Stimulated activated naive CD8-positive, alpha-beta T cell treated with anti-CD3 and anti-CD28 coated beads, Interleukin-15, amount 100 ng/mL, for 72 hours (primary cell): ENCODE data around the gene DUS3L.

Source experiments
- ATAC-seq: fragments of 150-1000 bp; cut with Tn5 transposase; 2 replicates; pipeline ENCODE4 v1.10.0; 2021; ENCODE audit warnings: mild to moderate bottlenecking, moderate library complexity
- DNase-seq, 2 donors: peaks; one replicate each; pipeline ENCODE4 v3.0.0; 2021 to 2022
- H3K27ac Mint-ChIP-seq, 2 donors: one replicate each; pipeline ENCODE4 v1.8.0; 2022; ENCODE audit warnings: mild to moderate bottlenecking in 2 of 2, mixed read lengths in 2 of 2, moderate library complexity in 2 of 2
- H3K27me3 Mint-ChIP-seq: one replicate; pipeline ENCODE4 v1.8.0; 2022; ENCODE audit warnings: mixed read lengths
- H3K4me1 Mint-ChIP-seq: one replicate; pipeline ENCODE4 v1.8.0; 2022; ENCODE audit warnings: mild to moderate bottlenecking, mixed read lengths
- H3K4me3 Mint-ChIP-seq, 2 donors: one replicate each; pipeline ENCODE4 v1.8.0; 2022; ENCODE audit warnings: mild to moderate bottlenecking in 2 of 2, mixed read lengths in 2 of 2, moderate library complexity in 1 of 2
- H3K9me3 Mint-ChIP-seq, 2 donors: one replicate each; pipeline ENCODE4 v1.8.0; 2022; ENCODE audit warnings: mixed read lengths in 2 of 2

DUS3L gene

DNA sequence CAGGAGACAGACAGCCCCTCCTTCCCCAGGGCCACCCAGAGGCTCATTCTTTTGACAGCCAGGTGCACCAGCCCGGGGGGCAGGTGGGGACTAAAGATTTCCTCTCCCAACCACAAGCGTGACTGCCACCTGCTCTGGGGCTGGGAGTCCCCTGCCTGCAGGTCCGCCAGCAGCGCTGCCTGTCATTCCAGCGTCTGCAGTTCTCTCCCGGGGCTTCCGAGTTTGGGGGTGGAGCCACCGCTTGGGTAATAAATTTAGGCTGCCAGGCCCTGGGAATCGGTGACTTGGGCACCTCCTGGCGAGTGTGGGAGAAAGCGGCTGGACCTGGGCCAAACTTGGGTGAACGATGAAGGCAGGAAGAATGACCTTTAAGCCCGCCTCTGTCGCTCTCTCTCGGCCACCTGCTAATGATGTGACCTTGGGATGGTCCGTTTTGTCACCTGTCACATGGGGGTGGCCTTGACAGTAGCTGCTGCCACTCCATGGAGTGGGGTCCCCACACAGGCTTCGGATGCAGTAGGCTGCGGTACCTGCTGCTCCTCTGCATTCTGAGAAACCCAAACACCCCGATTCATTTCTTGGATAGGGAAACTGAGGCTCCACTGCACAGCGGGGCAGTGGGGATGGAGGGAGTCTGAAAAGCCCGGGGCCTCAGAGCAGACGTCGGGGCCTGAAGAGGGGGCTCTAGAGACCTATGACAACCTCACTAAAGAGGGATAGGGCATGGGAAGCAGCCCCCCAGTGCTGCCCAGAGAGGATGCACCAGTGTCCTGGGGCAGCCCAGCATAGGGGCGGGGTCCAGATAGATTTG, 35.8 kb upstream of the DUS3L start:
- H3K9me3 Mint-ChIP-seq: no peaks in the 10 kb centered on the region
- no peaks in the 10 kb centered on the region for H3K27me3 Mint-ChIP-seq
- H3K4me1 Mint-ChIP-seq: peaks cover 26% of the 10 kb centered on the region
- DNase-seq (peak in 1 of 2 donors; percentile 31), ATAC-seq (no peak)
- peak overlapping the region; percentile 86 to 96 for H3K27ac Mint-ChIP-seq
- peak overlapping the region; percentile 99 to 100 for H3K4me3 Mint-ChIP-seq

DNA sequence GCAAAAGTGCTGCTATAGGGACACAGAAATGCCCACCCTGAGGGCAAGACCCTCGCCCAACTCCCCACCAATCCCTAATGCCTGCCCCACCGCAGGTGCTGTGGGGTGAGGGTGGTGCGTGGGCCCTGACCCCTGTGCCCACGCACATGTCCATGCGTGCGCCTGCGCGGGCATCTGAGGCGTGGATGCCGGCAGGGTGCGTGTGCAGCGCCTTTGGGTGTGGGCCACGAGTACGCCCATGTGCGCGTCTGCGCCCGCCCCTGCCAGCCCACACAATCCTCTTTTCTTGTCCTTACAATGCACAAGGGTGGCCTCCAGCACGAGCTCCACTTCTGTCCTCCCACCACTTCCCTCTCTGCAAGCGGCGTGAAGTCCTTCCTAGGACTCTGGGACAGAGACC, 34.2 kb upstream of the DUS3L start:
- H3K27ac Mint-ChIP-seq: no peak overlapping the region
- peaks cover 24% of the 10 kb centered on the region for H3K4me1 Mint-ChIP-seq
- H3K9me3 Mint-ChIP-seq: no peaks in the 10 kb centered on the region
- H3K4me3 Mint-ChIP-seq: no peak overlapping the region
- DNase-seq (no peak), ATAC-seq (no peak)
- no peaks in the 10 kb centered on the region for H3K27me3 Mint-ChIP-seq

DNA sequence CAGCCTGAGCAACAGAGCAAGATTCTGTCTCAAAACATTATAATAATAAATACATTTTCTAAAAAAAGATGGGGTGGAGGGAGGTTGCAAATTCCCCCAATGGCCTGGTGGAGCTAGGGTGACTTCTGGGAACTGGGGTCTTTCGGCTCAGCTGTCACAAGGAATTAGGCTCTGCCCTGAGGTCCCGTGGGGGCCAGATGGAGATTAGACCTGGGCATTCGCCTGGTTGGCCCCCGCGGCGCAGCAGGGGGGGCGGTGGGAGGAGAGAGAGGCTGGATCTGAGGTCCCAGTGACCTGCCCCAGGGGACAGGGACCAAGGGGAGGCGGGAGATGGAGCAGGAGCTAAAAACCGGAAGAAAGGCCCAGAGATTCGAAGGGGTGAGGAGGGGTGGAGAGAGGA, 33.8 kb upstream of the DUS3L start:
- H3K4me3 Mint-ChIP-seq: no peak overlapping the region
- no peaks in the 10 kb centered on the region for H3K27me3 Mint-ChIP-seq
- no peak overlapping the region for H3K27ac Mint-ChIP-seq
- ATAC-seq (no peak), DNase-seq (no peak)
- no peaks in the 10 kb centered on the region for H3K9me3 Mint-ChIP-seq
- peaks cover 21% of the 10 kb centered on the region for H3K4me1 Mint-ChIP-seq

DNA sequence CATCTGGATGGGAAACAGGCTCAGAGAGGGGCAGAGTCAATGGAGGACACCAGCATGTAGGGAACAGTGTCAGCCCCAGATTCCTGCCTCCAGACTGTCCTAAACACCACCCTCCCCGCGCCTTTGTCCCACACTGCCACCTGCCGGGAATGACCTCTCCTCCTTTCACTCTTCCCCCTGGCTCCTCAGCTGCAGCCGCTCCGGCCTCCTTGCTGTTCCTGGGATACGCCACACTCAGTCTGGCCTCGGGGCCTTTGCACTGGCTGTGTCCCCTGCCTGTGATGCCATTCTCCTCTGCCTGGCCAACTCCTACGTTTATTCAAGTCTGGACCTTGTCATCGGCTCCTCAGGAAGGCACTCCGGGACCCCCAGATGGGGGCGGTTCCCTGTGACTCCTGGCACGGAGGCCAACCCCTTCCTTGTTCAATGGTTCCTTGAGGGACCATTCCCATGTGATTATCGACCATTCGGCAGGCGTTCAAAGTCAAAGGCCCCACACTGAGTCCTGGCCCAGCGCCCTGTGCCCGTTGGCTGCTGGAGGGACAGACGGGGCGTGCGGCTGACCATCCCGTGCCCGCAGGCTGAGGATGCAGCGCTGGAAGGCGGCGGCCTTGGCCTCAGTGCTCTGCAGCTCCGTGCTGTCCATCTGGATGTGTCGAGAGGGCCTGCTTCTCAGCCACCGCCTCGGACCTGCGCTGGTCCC, 32.8 kb upstream of the DUS3L start:
- DNase-seq (no peak), ATAC-seq (no peak)
- peaks cover 21% of the 10 kb centered on the region for H3K4me1 Mint-ChIP-seq
- no peak overlapping the region for H3K27ac Mint-ChIP-seq
- no peak overlapping the region for H3K4me3 Mint-ChIP-seq
- H3K27me3 Mint-ChIP-seq: no peaks in the 10 kb centered on the region
- H3K9me3 Mint-ChIP-seq: no peaks in the 10 kb centered on the region

DNA sequence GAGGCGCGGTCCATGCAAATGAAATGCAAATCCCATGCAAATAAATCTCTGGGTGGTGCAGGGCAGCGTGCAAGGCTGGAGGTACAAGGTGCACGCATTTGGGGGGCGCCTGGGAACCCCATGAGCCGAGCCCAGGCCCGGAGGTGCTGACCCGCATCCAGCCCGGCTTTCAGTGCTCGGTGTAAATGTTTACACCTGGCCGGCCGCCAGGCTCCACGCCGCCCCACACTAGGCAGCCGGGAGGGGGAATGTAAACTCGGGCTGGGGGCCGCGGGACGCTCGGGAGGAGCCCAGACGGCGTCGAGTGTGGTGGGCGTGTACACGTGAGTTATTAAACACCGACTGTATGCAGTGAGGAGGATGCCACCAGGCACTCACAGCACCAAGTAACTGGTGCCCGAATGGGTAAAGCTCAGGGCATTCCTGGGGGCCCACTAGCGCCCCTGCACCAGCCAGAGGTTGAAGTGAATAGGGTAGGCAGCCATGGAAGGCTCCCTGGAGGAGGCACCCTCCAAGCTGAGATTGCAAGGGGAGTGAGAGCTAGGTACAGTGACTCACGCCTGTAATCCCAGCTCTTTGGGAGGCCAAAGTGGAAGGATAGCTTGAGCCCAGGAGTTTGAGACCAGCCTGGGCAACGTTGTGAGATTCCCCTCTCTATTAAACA, 31.4 kb upstream of the DUS3L start:
- no peaks in the 10 kb centered on the region for H3K9me3 Mint-ChIP-seq
- H3K4me1 Mint-ChIP-seq: peaks cover 13% of the 10 kb centered on the region
- ATAC-seq: no peak
- no peaks in the 10 kb centered on the region for H3K27me3 Mint-ChIP-seq
- no peak for DNase-seq
- H3K4me3 Mint-ChIP-seq: no peak overlapping the region
- H3K27ac Mint-ChIP-seq: no peak overlapping the region

DNA sequence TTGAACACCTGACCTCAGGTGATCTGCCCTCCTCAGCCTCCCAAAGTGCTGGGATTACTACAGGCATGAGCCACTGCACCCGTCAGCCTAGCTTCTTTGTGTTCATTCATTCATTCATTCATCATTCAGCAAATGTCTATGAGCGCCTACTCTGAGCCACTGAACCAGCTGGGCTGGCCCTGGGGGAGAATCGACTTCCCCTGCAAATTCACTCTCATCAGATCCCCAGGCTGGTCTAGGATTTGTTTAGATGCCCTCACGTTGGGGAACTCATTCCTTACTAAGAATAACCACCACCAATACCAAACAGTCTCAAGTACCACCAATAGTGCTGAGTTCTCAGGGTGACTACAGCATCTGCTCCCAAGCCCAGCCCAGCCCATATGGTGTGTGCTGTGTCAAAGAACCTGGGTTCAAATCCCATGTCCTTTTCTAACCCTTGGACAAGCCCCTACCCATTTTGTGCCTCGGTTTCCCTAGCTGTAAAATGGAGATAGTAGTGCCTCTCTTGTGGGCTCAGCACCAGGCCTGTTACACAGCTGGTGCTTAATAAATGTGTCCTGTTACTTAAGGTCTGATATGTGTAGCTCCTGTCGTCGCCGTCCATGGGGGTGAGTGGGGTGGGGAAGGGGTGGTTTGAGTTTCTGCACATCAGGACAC, 30.7 kb upstream of the DUS3L start:
- Mint-ChIP-seq H3K4me1 (peaks cover 6% of the 10 kb centered on the region), H3K27ac (no peak overlapping the region), H3K27me3 (peaks cover 7% of the 10 kb centered on the region), H3K4me3 (no peak overlapping the region), H3K9me3 (no peaks in the 10 kb centered on the region)
- no peak for ATAC-seq
- DNase-seq: no peak

DNA sequence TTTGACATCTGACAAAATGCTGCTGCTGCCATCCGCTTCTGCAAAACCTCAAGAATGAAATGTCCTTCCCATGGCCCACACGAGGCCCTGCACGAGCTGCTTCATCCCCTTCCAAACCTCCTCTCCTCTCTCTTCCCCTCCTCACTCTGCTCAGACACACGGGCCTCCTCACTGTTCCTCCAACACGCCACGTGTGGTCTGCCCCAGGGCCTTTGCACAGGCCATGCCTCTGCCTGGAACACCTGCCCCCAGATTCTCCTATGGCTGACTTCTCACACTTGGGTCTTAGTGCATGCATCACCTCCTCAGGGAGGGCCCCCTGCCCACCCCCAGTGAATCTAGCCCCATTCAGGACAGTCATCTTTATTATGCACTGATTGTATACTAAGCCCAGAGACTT, 29.8 kb upstream of the DUS3L start:
- H3K4me1 Mint-ChIP-seq: no peaks in the 10 kb centered on the region
- ATAC-seq (no peak), DNase-seq (no peak)
- H3K27me3 Mint-ChIP-seq: peaks cover 7% of the 10 kb centered on the region
- H3K4me3 Mint-ChIP-seq: no peak overlapping the region
- H3K9me3 Mint-ChIP-seq: no peaks in the 10 kb centered on the region
- no peak overlapping the region for H3K27ac Mint-ChIP-seq

DNA sequence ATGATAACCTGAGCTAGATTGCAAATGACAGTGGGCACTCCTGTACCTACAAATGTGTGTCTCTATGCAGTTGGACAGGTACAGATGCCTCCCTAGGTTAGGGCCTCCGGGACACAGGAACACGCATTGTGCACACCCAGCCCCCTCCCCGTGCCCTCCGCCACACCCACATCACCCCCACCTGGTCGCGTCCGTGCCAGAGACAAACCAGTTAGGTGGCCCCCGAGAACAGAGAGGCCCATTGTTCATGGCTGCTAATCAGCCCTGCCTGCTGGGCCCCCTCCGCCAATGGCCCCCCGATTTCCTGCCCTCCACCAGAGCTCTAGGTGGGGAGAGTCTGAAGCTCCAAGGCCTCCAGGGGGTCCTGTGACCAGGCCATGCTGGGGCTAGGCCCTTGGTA, 27.6 kb upstream of the DUS3L start:
- ATAC-seq: no peak
- DNase-seq: no peak
- H3K27me3 Mint-ChIP-seq: peaks cover 7% of the 10 kb centered on the region

DNA sequence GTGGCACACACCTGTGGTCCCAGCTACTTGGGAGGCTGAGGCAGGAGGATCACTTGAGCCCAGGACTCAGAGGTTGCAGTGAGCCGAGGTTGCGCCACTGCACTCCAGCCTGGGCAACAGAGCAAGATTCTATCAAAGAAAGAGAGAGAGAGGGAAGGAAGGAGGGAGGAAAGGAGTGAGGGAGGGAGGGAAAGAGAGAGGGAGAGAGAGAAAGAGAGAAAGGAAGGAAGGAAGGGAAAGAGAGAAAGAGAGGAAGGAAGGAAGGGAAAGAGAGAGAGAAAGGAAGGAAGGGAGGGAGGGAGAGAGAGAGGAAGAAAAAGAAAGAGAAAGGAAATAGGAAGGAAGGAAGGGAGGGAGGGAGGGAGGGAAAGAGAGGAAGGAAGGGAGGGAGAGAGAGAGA, 26.3 kb upstream of the DUS3L start:
- H3K9me3 Mint-ChIP-seq: no peaks in the 10 kb centered on the region
- H3K27ac Mint-ChIP-seq: no peak overlapping the region
- no peaks in the 10 kb centered on the region for H3K4me1 Mint-ChIP-seq
- no peak for DNase-seq
- no peak for ATAC-seq
- peaks cover 7% of the 10 kb centered on the region for H3K27me3 Mint-ChIP-seq
- no peak overlapping the region for H3K4me3 Mint-ChIP-seq

More for the DNA sequence above, 27.6 kb upstream of the DUS3L start:
- no peak overlapping the region for H3K4me3 Mint-ChIP-seq
- no peak overlapping the region for H3K27ac Mint-ChIP-seq
- no peaks in the 10 kb centered on the region for H3K4me1 Mint-ChIP-seq
- H3K9me3 Mint-ChIP-seq: no peaks in the 10 kb centered on the region

DNA sequence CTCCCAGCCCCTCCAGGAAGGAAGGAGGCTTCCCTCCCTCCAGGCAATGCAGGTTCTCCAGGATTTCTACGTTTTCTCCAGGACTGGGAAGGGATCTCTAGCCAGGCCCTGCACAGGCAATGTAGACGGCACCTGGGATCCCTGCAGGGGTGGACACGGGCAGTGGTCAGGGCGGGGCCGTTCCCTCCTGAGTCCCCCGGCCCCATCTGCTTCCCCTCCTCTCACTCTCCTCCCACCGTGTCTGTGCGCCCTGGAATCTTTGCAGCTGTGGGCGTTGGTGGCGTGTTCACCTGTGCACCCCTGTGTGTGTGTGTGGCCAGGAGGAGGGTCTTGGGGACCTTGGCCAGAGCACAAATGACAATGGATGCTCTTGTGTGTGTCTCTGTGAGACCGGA, 23.9 kb upstream of the DUS3L start:
- H3K4me3 Mint-ChIP-seq: no peak overlapping the region
- H3K27ac Mint-ChIP-seq: no peak overlapping the region
- H3K27me3 Mint-ChIP-seq: peaks cover 7% of the 10 kb centered on the region
- ATAC-seq (no peak), DNase-seq (no peak)
- H3K9me3 Mint-ChIP-seq: no peaks in the 10 kb centered on the region
- no peaks in the 10 kb centered on the region for H3K4me1 Mint-ChIP-seq

DNA sequence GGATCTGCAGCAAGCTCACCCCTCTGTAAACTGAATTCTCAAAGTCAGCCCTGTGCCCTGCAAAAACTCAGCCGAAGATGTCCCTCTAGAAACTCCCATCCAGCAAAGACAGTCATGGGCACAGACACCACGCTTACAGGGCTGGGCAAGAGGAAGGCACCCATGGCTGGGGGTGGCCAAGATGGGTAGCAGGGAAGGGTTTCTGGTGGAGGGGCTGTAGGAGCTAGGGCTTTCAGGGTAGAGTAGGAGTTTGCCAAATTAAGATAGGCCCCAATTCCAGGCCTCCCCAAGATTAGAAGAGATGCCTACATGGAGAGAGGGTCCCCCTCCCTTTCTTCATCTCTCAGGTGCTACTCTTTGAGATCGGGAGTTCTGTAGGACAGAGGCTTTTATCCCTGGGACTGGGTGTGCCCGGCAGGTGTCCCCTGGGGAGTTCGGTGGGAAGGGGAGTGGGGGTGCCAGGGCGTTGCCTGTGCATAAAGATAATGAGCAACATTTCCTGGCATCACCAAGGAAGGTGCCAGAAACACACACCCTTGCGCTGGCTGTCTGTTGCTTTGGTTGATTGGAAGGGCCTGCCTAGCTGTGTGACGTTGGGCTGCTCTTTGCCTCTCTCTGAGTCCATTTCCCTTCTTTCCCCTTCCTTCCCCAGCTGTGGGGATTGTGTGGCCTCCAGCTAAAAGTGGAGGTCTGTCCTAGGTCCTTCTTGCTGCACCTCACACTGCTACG, 23.3 kb upstream of the DUS3L start:
- Mint-ChIP-seq H3K4me1 (no peaks in the 10 kb centered on the region), H3K27ac (no peak overlapping the region), H3K27me3 (peaks cover 7% of the 10 kb centered on the region), H3K9me3 (no peaks in the 10 kb centered on the region), H3K4me3 (no peak overlapping the region)
- no peak for ATAC-seq
- no peak for DNase-seq

DNA sequence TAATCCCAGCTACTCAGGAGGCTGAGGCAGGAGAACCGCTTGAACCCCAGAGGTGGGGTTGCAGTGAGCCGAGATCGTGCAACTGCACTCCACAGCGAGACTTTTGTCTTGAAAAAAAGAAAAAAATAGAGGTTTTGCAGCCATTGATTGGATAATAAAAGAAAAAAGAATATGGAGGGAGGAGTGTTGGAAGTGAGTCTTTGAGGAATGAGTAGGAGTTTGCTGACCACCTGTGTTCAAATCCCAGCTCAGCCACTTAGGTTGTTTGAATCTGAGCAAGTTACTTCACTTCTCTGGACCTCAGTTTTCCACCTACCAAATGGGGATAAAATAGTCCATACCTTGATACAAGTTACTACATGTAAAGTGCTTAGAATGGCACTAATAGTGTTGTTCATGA, 20.2 kb upstream of the DUS3L start:
- ATAC-seq: no peak
- peaks cover 10% of the 10 kb centered on the region for H3K27me3 Mint-ChIP-seq

DNA sequence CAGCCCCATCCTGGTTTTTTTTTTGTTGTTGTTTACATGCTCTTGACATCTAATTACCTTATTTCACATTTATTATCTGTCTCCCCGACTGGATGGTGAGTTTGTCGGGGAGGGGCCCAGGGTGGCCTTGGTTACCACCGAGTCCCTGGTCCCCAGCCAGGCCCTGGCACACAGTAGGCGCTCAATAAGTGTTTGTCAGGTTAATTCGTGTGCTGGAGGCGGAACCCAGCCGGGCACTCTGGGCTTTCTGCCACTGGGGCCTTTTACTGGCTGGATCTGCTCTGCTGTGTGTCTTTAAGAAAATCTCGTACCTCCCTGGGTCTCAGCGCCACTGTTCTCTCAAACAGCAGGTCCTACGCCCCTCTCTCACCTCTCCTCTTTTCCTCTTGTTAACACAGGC, 18.5 kb upstream of the DUS3L start:
- Mint-ChIP-seq H3K4me1 (peaks cover 11% of the 10 kb centered on the region), H3K27ac (no peak overlapping the region), H3K9me3 (no peaks in the 10 kb centered on the region), H3K4me3 (no peak overlapping the region), H3K27me3 (peaks cover 21% of the 10 kb centered on the region)
- DNase-seq: no peak
- no peak for ATAC-seq

More for the DNA sequence above, 20.2 kb upstream of the DUS3L start:
- Mint-ChIP-seq H3K9me3 (no peaks in the 10 kb centered on the region), H3K27ac (no peak overlapping the region), H3K4me3 (no peak overlapping the region), H3K4me1 (peaks cover under 1% of the 10 kb centered on the region)
- no peak for DNase-seq

DNA sequence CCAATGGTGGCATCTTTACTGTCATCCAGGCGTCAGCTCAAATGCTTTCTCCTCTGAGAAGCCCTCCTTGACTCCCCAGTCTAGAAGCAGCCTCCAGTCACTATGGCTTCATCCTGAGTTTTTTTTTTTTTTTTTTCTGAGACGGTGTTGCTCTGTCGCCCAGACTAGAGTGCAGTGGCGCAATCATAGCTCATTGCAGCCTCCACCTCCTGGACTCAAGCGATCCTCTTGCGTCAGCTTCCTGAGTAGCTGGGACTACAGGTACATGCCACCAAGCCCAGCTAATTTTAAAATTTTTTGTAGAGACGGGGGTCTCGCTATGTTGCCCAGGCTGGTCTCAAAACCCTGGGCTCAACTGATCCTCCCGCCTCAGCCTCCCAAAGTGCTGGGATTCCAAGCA, 18.1 kb upstream of the DUS3L start:
- Mint-ChIP-seq H3K4me1 (peaks cover 15% of the 10 kb centered on the region), H3K9me3 (no peaks in the 10 kb centered on the region), H3K27me3 (peaks cover 25% of the 10 kb centered on the region), H3K27ac (no peak overlapping the region), H3K4me3 (no peak overlapping the region)
- ATAC-seq (no peak), DNase-seq (no peak)

DNA sequence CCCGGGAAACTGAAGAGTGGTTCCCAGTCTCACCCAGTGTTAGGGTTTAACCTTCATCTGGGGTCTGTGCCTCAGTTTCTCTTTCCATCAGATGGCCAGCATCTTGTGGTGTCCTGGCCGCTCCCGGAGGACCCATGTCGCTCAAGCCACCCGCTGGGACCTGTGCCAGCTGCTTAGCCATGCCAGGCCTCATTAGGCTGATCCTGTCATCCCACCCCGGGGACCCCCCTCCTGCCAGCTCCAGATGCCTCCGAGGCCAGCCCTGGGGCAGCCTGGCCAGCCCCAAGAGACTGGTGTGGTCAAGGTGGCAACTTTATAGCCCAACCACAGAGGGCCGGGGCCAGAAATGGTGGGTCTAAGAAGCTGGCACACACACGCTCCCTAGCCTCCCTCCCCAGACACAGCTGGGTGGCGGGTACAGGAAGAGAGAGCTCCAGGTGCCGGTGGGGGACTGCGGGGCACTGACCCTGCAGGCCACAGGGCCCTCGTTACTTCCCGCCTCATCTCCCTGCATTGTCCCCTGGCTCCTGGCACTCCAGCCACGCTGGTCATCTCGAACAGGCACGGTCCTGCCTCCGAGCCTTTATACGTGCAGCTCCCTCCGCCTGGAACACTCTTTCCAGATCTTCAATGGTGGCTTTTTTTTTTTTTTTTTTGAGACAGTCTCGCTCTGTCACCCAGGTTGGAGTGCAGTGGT, 17.3 kb upstream of the DUS3L start:
- ATAC-seq: no peak
- Mint-ChIP-seq H3K27ac (no peak overlapping the region), H3K27me3 (peaks cover 28% of the 10 kb centered on the region), H3K4me1 (peaks cover 23% of the 10 kb centered on the region), H3K9me3 (no peaks in the 10 kb centered on the region), H3K4me3 (no peak overlapping the region)
- DNase-seq: no peak
